ENCODE data around the gene PAK4. TPM values are rescaled to one million over a fixed set of nuclear protein-coding genes. Genes with fewer than 3 reads are reported as not detected.
A peak's percentile ranks its signal among the peaks of the same experiment; 100 is the strongest.

Gene PAK4
- total and polyA plus RNA-seq, 9 of the 15 experiments (the other 6 are each of a cell fraction or from before 2014, with no cell fraction given): 0.21 to 33.5 (median 5.8) TPM

- peaks cover 3% of the 10 kb centered on the region for H3K9me3 ChIP-seq (replicated peaks; ENCODE audit: control insufficient read depth, insufficient read depth, low read depth, low read length)
- no peaks in the 10 kb centered on the region for H3K36me3 ChIP-seq (ENCODE audit: control insufficient read depth, insufficient read depth, low read length)
- POLR2A ChIA-PET: interaction anchor here (0.6 kb wide), 1 partner anchor 49 kb away, joined by 4 read pairs; no protein-coding TSS in a partner anchor
- intact Hi-C loops (cut with micrococcal nuclease): no loop called here
- H3K27me3 ChIP-seq (ENCODE audit: control insufficient read depth in 2 of 2, insufficient read depth in 2 of 2, low read length in 2 of 2): peaks cover 0 to 18% of the 10 kb centered on the region in 2 experiments; a peak in 3 of 5 replicates
- CTCF ChIA-PET (ENCODE audit: low intra/inter-chr PET ratio): no interaction called here
- ATAC-seq (no peak), DNase-seq (ENCODE audit: extremely low read depth in 1 of 4, low spot score in 3 of 4) (no peak), FAIRE-seq (no peak)
- H3K4me1 ChIP-seq (replicated peaks in 1 of 2; ENCODE audit: control insufficient read depth in 2 of 2, insufficient read depth in 2 of 2, low read length in 2 of 2): no peaks in the 10 kb centered on the region; a peak in 1 of 5 replicates
- no peak overlapping the region for H3K4me3 ChIP-seq
- H3K9me1 ChIP-seq (ENCODE audit: control insufficient read depth, insufficient read depth, low read length): no peaks in the 10 kb centered on the region
- no peak overlapping the region for H2AFZ ChIP-seq (ENCODE audit: low read depth, low read length)
- WGBS (ENCODE audit: insufficient coverage, low coverage, missing lambda C conversion rate): 38% methylated on average over 14 of the region's 15 CpGs
- no peak overlapping the region for H3K4me2 ChIP-seq (ENCODE audit: insufficient read depth, low read length)
- H3K27ac ChIP-seq (ENCODE audit: extremely low read depth, low read depth, low read length): no peak overlapping the region
- H3K79me2 ChIP-seq (ENCODE audit: control insufficient read depth, insufficient read depth, low read length): no peaks in the 10 kb centered on the region
- BruUV-seq (replicated peaks): no TSS peak
- no peaks in the 10 kb centered on the region for H4K20me1 ChIP-seq (replicated peaks; ENCODE audit: control insufficient read depth, insufficient read depth, low read length)
- in situ Hi-C loops (cut with MboI): no loop called here
- H3K9ac ChIP-seq (ENCODE audit: insufficient read depth in 1 of 2, low read depth in 2 of 2, low read length in 2 of 2): peak overlapping the region in 1 of 2 experiments; percentile 35; a peak in 1 of 4 replicates
- no peak for TF ChIP-seq MGA (IDR thresholded peaks at IDR 0.05)
- TF ChIP-seq NFIC (IDR thresholded peaks at IDR 0.05): peak; percentile 54
- no peak for TF ChIP-seq SRSF3 (IDR thresholded peaks at IDR 0.05; ENCODE audit: insufficient read depth, low read length)
- no peak for TF ChIP-seq NFIX (CRISPR knock-in tag; IDR thresholded peaks at IDR 0.05; ENCODE audit: low read depth)
- peak; percentile 69 for TF ChIP-seq ZNF121 (CRISPR knock-in tag; conservative IDR thresholded peaks at IDR 0.05)
- TF ChIP-seq ZBTB1 (CRISPR knock-in tag; IDR thresholded peaks at IDR 0.05; ENCODE audit: borderline replicate concordance, low read depth): no peak
Observed at GRCh38 chr19:39218230-39219007, 92.8 kb downstream of the PAK4 start.
